ENCODE measurements around the gene ZNRF4. TPM values are rescaled to one million over a fixed set of nuclear protein-coding genes. Genes with fewer than 3 reads are reported as not detected.

The ZNRF4 gene
- total RNA-seq, 2 donors from 2014 or later = not detected

DNA sequence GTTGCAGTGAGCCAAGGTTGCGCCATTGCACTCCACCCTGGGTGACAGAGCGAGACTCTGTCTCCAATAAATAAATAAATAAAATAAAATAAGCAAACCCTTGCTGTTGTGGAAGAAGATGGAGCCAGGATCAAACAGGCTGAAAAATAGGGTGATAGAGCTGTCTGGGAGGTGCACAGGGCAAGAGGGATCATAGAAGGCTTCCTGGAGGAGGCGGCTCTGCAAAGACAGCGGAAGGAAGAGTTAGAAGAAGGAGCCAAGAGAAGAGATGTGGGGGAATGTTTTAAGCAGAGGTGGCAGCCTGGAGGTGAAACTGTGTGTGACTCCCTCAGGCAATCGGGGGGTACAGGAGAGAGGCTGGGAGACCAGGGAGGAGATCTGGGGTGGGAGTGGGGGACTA lies 40.6 kb downstream of the ZNRF4 start:
- intact Hi-C loops (cut with DNase I) = no loop called here
- no peak for DNase-seq (ENCODE audit: low spot score)

DNA sequence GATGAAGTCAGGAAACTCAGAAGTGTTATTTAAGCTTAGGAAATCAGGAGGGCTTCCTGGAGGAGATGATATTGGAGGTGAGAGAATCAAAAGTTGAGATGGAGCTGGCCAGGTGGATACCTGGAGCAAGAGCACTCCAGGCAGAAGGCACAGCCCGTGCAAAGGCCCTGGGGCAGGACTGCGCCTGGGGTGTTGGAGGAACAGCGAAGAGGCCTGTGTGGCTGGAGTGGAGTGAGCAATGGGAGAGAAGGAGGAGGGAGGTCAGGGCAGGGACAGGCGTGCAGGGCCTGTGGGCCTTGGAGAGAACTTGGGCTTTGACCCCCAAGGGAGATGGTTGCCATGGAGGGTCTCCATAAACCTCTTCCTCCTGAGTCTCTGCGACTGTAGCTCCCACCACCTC lies 42.1 kb downstream of the ZNRF4 start:
- no peak for DNase-seq (ENCODE audit: low spot score)
- intact Hi-C loops (cut with DNase I) = no loop called here

DNA sequence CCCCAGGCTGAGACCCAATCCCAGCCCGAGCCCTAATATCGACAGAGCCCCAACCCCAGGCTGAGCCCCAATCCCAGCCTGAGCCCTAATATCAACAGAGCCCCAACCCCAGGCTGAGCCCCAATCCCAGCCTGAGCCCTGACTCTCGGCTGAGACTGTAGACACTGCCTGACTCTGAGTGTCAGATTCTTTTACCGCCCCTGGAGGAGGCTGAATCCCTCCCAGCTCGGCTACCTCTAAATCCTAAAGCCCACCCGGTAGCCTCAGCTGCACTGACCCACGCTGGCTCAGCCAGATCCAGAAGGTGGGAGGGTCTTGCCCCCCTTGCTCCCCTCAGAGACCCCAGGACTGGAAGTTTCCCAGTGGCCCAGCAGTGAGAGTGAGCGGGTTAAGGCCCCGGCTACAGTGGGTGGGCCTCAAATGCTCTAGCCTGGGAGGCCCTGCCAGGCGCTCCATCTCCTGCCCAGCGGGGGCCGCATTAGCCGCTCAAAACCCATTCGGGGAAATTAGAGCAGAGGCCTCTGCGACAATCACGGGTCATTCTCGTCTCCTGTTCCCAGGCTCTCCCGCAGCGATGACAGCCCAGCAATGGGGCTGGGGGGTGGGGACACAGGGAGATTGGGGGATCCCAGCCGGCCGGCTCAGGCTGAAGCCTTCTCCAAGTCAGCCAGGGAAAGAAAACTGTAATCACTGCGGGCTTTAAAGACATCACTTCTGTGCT lies 43.8 kb downstream of the ZNRF4 start:
- no peak for DNase-seq (ENCODE audit: low spot score)
- intact Hi-C loops (cut with DNase I) = no loop called here

DNA sequence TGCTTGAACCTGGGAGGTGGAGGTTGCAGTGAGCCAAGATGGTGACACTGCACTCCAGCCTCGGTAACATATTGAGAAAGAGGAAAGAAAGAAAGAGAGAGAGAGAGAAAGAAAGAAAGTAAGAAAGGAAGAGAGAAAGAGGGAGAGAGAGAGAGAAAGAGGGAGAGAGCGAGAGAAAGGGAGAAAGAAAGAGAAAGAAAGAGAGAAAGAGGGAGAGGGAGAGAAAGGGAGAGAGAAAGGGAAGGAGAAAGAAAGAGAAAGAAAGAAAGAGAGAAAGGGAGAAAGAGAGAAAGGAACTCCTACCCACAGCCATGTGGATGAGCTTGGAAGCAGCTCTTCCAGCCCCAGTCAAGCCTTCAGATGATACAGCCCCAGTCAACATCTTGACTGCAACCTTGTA lies 46.7 kb downstream of the ZNRF4 start:
- no peak for DNase-seq (ENCODE audit: low spot score)
- intact Hi-C loops (cut with DNase I) = no loop called here

DNA sequence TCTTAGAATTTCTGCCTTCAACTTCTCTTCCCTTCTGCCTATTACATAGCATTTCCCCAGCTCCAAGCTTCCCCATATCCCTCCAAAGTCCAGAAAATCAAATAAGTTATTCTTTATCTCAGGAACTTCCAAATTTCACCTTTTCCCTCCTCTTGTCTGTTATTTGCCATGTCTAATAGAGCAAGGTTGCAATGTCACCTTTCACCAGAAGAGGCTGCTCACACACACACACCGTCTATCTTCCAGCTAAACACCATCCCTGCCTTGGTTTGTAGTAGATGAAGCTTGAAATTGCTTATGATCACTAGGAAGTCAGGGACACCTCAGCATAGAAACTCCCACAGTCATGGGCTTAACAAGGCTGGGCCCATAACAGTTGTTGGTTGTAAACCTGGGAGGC lies 48.4 kb downstream of the ZNRF4 start:
- intact Hi-C loops (cut with DNase I) = no loop called here

DNA sequence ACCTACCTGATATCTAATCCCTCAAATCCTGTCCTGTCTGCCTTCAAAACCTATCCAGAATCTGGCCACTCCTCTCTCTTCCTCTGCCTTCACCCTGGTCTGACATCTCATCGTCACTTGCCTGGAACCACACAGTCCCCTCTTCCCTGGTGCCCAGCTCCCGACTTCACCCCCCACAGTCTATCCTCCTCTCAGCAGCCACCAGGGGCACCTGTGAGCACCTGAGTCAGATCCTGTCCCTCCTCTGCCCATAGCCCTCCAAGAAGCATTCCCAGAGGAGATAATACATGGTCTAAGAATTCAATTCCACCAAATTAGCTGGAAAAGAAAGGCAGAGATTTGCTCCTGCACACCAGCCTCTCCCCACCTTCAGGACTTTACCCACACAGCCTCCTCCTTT lies 48.9 kb downstream of the ZNRF4 start:
- intact Hi-C loops (cut with DNase I) = no loop called here
- no peak for DNase-seq (ENCODE audit: low spot score)

More for the DNA sequence above, 48.4 kb downstream of the ZNRF4 start:
- no peak for DNase-seq (ENCODE audit: low spot score)

Other genes with a start within 250 kb of the ZNRF4 start
- gene PTPRS, start 114.6 kb upstream of the ZNRF4 start, total RNA-seq = 100 to 1,000 TPM; 150 to 263 TPM
- under 1 TPM; 0.42 to 0.43 TPM for gene TINCR, start 112.5 kb downstream of the ZNRF4 start, total RNA-seq
- 10 to 100 TPM; 50.9 to 57.3 TPM for gene SAFB2, start 167.4 kb downstream of the ZNRF4 start, total RNA-seq
- gene SAFB, start 167.7 kb downstream of the ZNRF4 start, total RNA-seq = 10 to 100 TPM; 49.4 to 50.5 TPM
- 10 to 100 TPM; 54.1 to 54.4 TPM for gene MICOS13, start 225.1 kb downstream of the ZNRF4 start, total RNA-seq
- gene HSD11B1L, start 225.6 kb downstream of the ZNRF4 start, total RNA-seq = 1 to 10 TPM; 3.8 to 4.0 TPM
- 100 to 1,000 TPM; 525 to 575 TPM for gene RPL36, start 234.9 kb downstream of the ZNRF4 start, total RNA-seq

Measured in posterior vena cava (tissue), 2 donors.